ENCODE data around the gene SERTAD4.

SERTAD4 gene

GRCh38 chr1:210259561-210259960, 27.0 kb downstream of the SERTAD4 start:
- DNase-seq (ENCODE audit: low read depth in 2 of 2), result peak; percentile 76 to 80

GRCh38 chr1:210260096-210260495, 27.5 kb downstream of the SERTAD4 start:
- DNase-seq (ENCODE audit: low read depth in 2 of 2), result no peak

GRCh38 chr1:210262167-210262896, 29.7 kb downstream of the SERTAD4 start:
- peak; percentile 70 for DNase-seq (ENCODE audit: low read depth in 2 of 2)

- DNase-seq (ENCODE audit: low read depth in 2 of 2), result peak in 1 of 2 experiments; percentile 9
Observed at GRCh38 chr1:210262897-210263272, 30.3 kb downstream of the SERTAD4 start.

GRCh38 chr1:210263963-210264362, 31.4 kb downstream of the SERTAD4 start:
- no peak for DNase-seq (ENCODE audit: low read depth in 2 of 2)

- DNase-seq (ENCODE audit: low read depth in 2 of 2), result no peak
Observed at GRCh38 chr1:210264496-210265380, 32.1 kb downstream of the SERTAD4 start.

- DNase-seq (ENCODE audit: low read depth in 2 of 2), result peak; percentile 62 to 69
Observed at GRCh38 chr1:210265392-210265955, 32.9 kb downstream of the SERTAD4 start.

GRCh38 chr1:210269981-210270380, 37.4 kb downstream of the SERTAD4 start:
- DNase-seq (ENCODE audit: low read depth in 2 of 2), result no peak

GRCh38 chr1:210272666-210273065, 40.1 kb downstream of the SERTAD4 start:
- DNase-seq (ENCODE audit: low read depth in 2 of 2), result no peak

- DNase-seq (ENCODE audit: low read depth in 2 of 2), result no peak
Observed at GRCh38 chr1:210280221-210280620, 47.6 kb downstream of the SERTAD4 start.

GRCh38 chr1:210288116-210288515, 55.5 kb downstream of the SERTAD4 start:
- no peak for DNase-seq (ENCODE audit: low read depth in 2 of 2)

- DNase-seq (ENCODE audit: low read depth in 2 of 2), result no peak
Observed at GRCh38 chr1:210289248-210289647, 56.7 kb downstream of the SERTAD4 start.

GRCh38 chr1:210291081-210291764, 58.6 kb downstream of the SERTAD4 start:
- DNase-seq (ENCODE audit: low read depth in 2 of 2), result no peak

GRCh38 chr1:210291786-210292230, 59.2 kb downstream of the SERTAD4 start:
- DNase-seq (ENCODE audit: low read depth in 2 of 2), result peak; percentile 94 to 95

- no peak for DNase-seq (ENCODE audit: low read depth in 2 of 2)
Observed at GRCh38 chr1:210292231-210292871, 59.8 kb downstream of the SERTAD4 start.

- DNase-seq (ENCODE audit: low read depth in 2 of 2), result peak; percentile 80 to 81
Observed at GRCh38 chr1:210293171-210293607, 60.6 kb downstream of the SERTAD4 start.

GRCh38 chr1:210294999-210295745, 62.6 kb downstream of the SERTAD4 start:
- peak; percentile 71 for DNase-seq (ENCODE audit: low read depth in 2 of 2)
